ENCODE data around the gene PINLYP. TPM values are rescaled to one million over a fixed set of nuclear protein-coding genes. Genes with fewer than 3 reads are reported as not detected.

The PINLYP gene
- total and polyA plus RNA-seq, 2 experiments from 2014 or later = 7.8 to 11.1 TPM

DNA sequence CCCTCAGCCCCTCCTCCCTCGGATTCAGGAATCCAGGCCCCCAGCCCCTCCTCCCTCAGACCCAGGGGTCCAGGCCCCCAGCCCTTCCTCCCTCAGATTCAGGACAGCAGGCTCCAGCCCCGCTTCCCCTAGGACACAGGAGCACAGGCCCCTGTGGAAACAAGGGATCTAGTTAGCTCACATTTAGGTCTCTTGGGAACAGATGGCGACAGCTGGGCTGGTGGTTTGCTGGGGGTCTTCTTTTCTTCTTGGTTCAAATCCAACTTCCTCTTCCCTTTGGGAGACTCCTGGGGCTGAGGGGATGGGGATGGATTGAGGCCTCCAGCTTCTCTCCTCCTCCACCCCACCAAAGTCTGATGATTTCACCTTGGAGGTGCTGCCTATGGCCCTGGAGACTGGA is 23.0 kb upstream of the PINLYP start:
- ATAC-seq = no peak

More for the DNA sequence above, 23.0 kb upstream of the PINLYP start:
- H3K9me3 Mint-ChIP-seq = no peaks in the 10 kb centered on the region
- TF ChIP-seq STAT1 (IDR thresholded peaks at IDR 0.05; ENCODE audit: unreplicated experiment) (no peak), ZNF462 (CRISPR knock-in tag; IDR thresholded peaks at IDR 0.05) (no peak), NANOG (IDR thresholded peaks at IDR 0.05; ENCODE audit: borderline replicate concordance) (no peak), JUNB (IDR thresholded peaks at IDR 0.05; ENCODE audit: unreplicated experiment) (no peak), ZNF331 (CRISPR knock-in tag; IDR thresholded peaks at IDR 0.05; ENCODE audit: low read depth) (no peak), EZH2 (IDR thresholded peaks at IDR 0.05; ENCODE audit: low read depth, unreplicated experiment) (no peak), EZH2phosphoT487 (IDR thresholded peaks at IDR 0.05; ENCODE audit: unreplicated experiment) (no peak), POLR2AphosphoS5 (IDR thresholded peaks at IDR 0.05; ENCODE audit: low read depth) (no peak), REST (IDR thresholded peaks at IDR 0.05; ENCODE audit: unreplicated experiment) (no peak), CTCF (conservative IDR thresholded peaks at IDR 0.05; ENCODE audit: low read depth in 2 of 2) (no peak), ETS1 (IDR thresholded peaks at IDR 0.05) (no peak), ZNF114 (CRISPR knock-in tag; IDR thresholded peaks at IDR 0.05) (no peak), CREB1 (CRISPR knock-in tag; IDR thresholded peaks at IDR 0.05; ENCODE audit: low read depth) (no peak)
- no peak for DNase-seq (ENCODE audit: low spot score)
- no peak overlapping the region for H3K4me3 Mint-ChIP-seq
- peaks cover 4% of the 10 kb centered on the region for H3K27me3 Mint-ChIP-seq (ENCODE audit: insufficient read depth, low read depth, poor library complexity)
- H3K4me2 ChIP-seq = no peak overlapping the region
- H3K27ac Mint-ChIP-seq = no peak overlapping the region
- peaks cover 4% of the 10 kb centered on the region; the same call in 1 of the 2 replicates for H3K4me1 ChIP-seq (ENCODE audit: insufficient read depth)
- no peaks in the 10 kb centered on the region for H3K9me2 ChIP-seq (ENCODE audit: insufficient read depth)
- no peak overlapping the region for H2AFZ ChIP-seq
- no peaks in the 10 kb centered on the region for H3K27me3 ChIP-seq (ENCODE audit: insufficient read depth)
- no peak overlapping the region for H3K4me3 ChIP-seq
- H3K79me2 ChIP-seq (replicated peaks; ENCODE audit: insufficient read depth) = no peaks in the 10 kb centered on the region
- H3F3A ChIP-seq (replicated peaks; ENCODE audit: low read depth) = no peaks in the 10 kb centered on the region
- no peak overlapping the region for H3K27ac ChIP-seq (ENCODE audit: low read depth)
- H4K20me1 ChIP-seq (replicated peaks; ENCODE audit: insufficient read depth) = no peaks in the 10 kb centered on the region
- H3K36me3 Mint-ChIP-seq (ENCODE audit: low read depth) = peaks cover 52% of the 10 kb centered on the region
- H3K36me3 ChIP-seq (ENCODE audit: insufficient read depth) = no peaks in the 10 kb centered on the region; the same call in 1 of the 2 replicates
- peaks cover 9% of the 10 kb centered on the region for H3K4me1 Mint-ChIP-seq

Measured in GM23338 (cell line).